Keratinocyte (primary cell): Measurements from ENCODE around the gene RAET1G. TPM values are rescaled to one million over a fixed set of nuclear protein-coding genes. Genes with fewer than 3 reads are reported as not detected.

ENCODE experiments used
- DNase-seq: peaks from one replicate; pipeline ENCODE4 v3.0.0-alpha.2; 2011; ENCODE audit warnings: low read depth, missing footprints, low spot score
- FAIRE-seq: peaks from 2 replicates; lab custom pipeline; 2011; peaks lifted over from hg19 to GRCh38; lab: Jason Lieb, UNC
- H2AFZ ChIP-seq: 2 replicates; pipeline ENCODE4 v1.6.0; 2012; ENCODE audit warnings: low read length, control low read depth, inconsistent platforms; ENCODE audit not compliant: control insufficient read depth
- H3K27ac ChIP-seq: 2 replicates; pipeline ENCODE4 v1.5.1; 2011; ENCODE audit warnings: low read length; ENCODE audit not compliant: control insufficient read depth, insufficient read depth
- H3K27me3 ChIP-seq: 3 replicates; pipeline ENCODE4 v1.6.0; 2011; ENCODE audit warnings: low read length; ENCODE audit not compliant: control insufficient read depth, insufficient read depth; ENCODE audit errors: extremely low read depth
- H3K36me3 ChIP-seq, 2 experiments: 2 replicates in 1 of 2; 3 replicates in 1 of 2; pipeline ENCODE4 v1.5.1; 2011; ENCODE audit warnings: low read length in 2 of 2, mild to moderate bottlenecking in 1 of 2; ENCODE audit not compliant: control insufficient read depth in 2 of 2, insufficient read depth in 2 of 2; ENCODE audit errors: extremely low read depth in 1 of 2
- H3K4me1 ChIP-seq: 3 replicates; pipeline ENCODE4 v1.5.1; 2011; ENCODE audit warnings: low read length; ENCODE audit not compliant: control insufficient read depth, insufficient read depth; ENCODE audit errors: extremely low read depth
- H3K4me2 ChIP-seq: 3 replicates; pipeline ENCODE4 v1.6.0; 2011; ENCODE audit warnings: low read depth, low read length; ENCODE audit not compliant: control insufficient read depth, insufficient read depth; ENCODE audit errors: extremely low read depth
- H3K4me3 ChIP-seq, 3 experiments: fragments of 200-600 bp in 1 of 3; sonication (generic) in 1 of 3; 2 replicates in 2 of 3; 3 replicates in 1 of 3; pipeline ENCODE4 v1.5.1; 2011 to 2016; ENCODE audit warnings: low read length in 3 of 3, mild to moderate bottlenecking in 3 of 3, control low read depth in 2 of 3, inconsistent platforms in 1 of 3, low read depth in 1 of 3, mixed read lengths in 1 of 3, mixed run types in 1 of 3, moderate library complexity in 1 of 3; ENCODE audit not compliant: control insufficient read depth in 2 of 3, insufficient read depth in 2 of 3; ENCODE audit errors: extremely low read depth in 1 of 3
- H3K79me2 ChIP-seq: 2 replicates; pipeline ENCODE4 v1.6.0; 2012; ENCODE audit warnings: low read length; ENCODE audit not compliant: control insufficient read depth, insufficient read depth
- H3K9ac ChIP-seq: 3 replicates; pipeline ENCODE4 v1.6.0; 2011; ENCODE audit warnings: low read length; ENCODE audit not compliant: control insufficient read depth, insufficient read depth; ENCODE audit errors: extremely low read depth
- H3K9me1 ChIP-seq: 3 replicates; pipeline ENCODE4 v1.6.0; 2011; ENCODE audit warnings: low read length; ENCODE audit not compliant: control insufficient read depth, insufficient read depth; ENCODE audit errors: extremely low read depth
- H3K9me3 ChIP-seq: 2 replicates; pipeline ENCODE4 v1.5.1; 2012; ENCODE audit warnings: low read depth, low read length; ENCODE audit not compliant: control insufficient read depth
- H4K20me1 ChIP-seq: 3 replicates; pipeline ENCODE4 v1.6.0; 2011; ENCODE audit warnings: low read length; ENCODE audit not compliant: control insufficient read depth, insufficient read depth; ENCODE audit errors: extremely low read depth
- CTCF ChIP-seq, 3 experiments: IDR thresholded peaks in 1 of 3; conservative IDR thresholded peaks in 1 of 3; optimal IDR thresholded peaks in 1 of 3; 2 replicates in 2 of 3; 3 replicates in 1 of 3; pipeline versions ENCODE3 to v1.5.1; 2011; ENCODE audit warnings: low read length in 3 of 3, mild to moderate bottlenecking in 3 of 3, moderate library complexity in 2 of 3, control low read depth in 1 of 3, inconsistent platforms in 1 of 3; ENCODE audit not compliant: insufficient read depth in 2 of 3; ENCODE audit errors: extremely low read depth in 1 of 3
- EZH2 ChIP-seq: IDR thresholded peaks from one replicate; pipeline ENCODE4 v1.6.1; 2012; ENCODE audit warnings: inconsistent platforms, mild to moderate bottlenecking, low read length, moderate library complexity
- dilution Hi-C: fragments of 300-500 bp; cut with MboI; formaldehyde crosslinking; loops from one replicate; pipeline ENCODE4 v1.7.0; 2020; ENCODE audit warnings: low sequenced_read_pairs; ENCODE audit not compliant: extremely low pct_ligation_motif_present
- polyA plus RNA-seq, 5 experiments: library from polyadenylated mRNA; depleted of rRNA in 3 of 5; stranded (reverse) in 3 of 5; stranded (forward) in 1 of 5; unstranded in 1 of 5; fragments of >200 nt; gene quantifications; 1 replicate in 1 of 5; 2 replicates in 3 of 5; 3 replicates in 1 of 5; pipeline versions ENCODE4 v1.2.1 to v1.2.3, GENCODE V29; 2011 to 2012; ENCODE audit warnings: missing spikeins in 2 of 5, low read depth in 1 of 5, low replicate concordance in 1 of 5

RAET1G gene
- polyA plus RNA-seq, 1 donor (not counting 4 experiments of a cell fraction or from before 2014, with no cell fraction given) = 16.4 TPM

- Histone ChIP-seq H3K4me1 (peaks cover 57% of the 10 kb centered on the region), H2AFZ (peak overlapping the region; percentile 94), H3K36me3 (no peaks in the 10 kb centered on the region), H3K27ac (peak overlapping the region; percentile 91), H3K9me1 (no peaks in the 10 kb centered on the region), H3K4me2 (peak overlapping the region; percentile 91), H3K27me3 (no peaks in the 10 kb centered on the region), H3K4me3 (peak overlapping the region in 1 of 3 experiments; percentile 39), H3K79me2 (no peaks in the 10 kb centered on the region), H4K20me1 (no peaks in the 10 kb centered on the region), H3K9ac (peak overlapping the region; percentile 57), H3K9me3 (no peaks in the 10 kb centered on the region)
- peak; percentile 95 for FAIRE-seq
- dilution Hi-C loops = no loop called here
- no peak for DNase-seq
- TF ChIP-seq CTCF (optimal IDR thresholded peaks at IDR 0.05 in 1 of 3, IDR thresholded peaks at IDR 0.05 in 1 of 3, conservative IDR thresholded peaks at IDR 0.05 in 1 of 3; ENCODE audit: extremely low read depth in 1 of 3, insufficient read depth in 2 of 3, low read length in 3 of 3) (no peak), EZH2 (no peak)
Observed at GRCh38 chr6:149890629-149891045, 32.3 kb downstream of the RAET1G start.

- H3K9me3 ChIP-seq = no peaks in the 10 kb centered on the region
- TF ChIP-seq CTCF (optimal IDR thresholded peaks at IDR 0.05 in 1 of 3, IDR thresholded peaks at IDR 0.05 in 1 of 3, conservative IDR thresholded peaks at IDR 0.05 in 1 of 3; ENCODE audit: extremely low read depth in 1 of 3, insufficient read depth in 2 of 3, low read length in 3 of 3) (no peak), EZH2 (no peak)
- no peak for DNase-seq
- no peak for FAIRE-seq
- H2AFZ ChIP-seq = no peak overlapping the region
- peak overlapping the region; percentile 82 for H3K27ac ChIP-seq
- no peaks in the 10 kb centered on the region for H4K20me1 ChIP-seq
- no peak overlapping the region for H3K9ac ChIP-seq
- no peaks in the 10 kb centered on the region for H3K36me3 ChIP-seq
- H3K9me1 ChIP-seq = no peaks in the 10 kb centered on the region
- dilution Hi-C loops = no loop called here
- H3K4me1 ChIP-seq = peaks cover 60% of the 10 kb centered on the region
- H3K4me3 ChIP-seq = no peak overlapping the region
- no peaks in the 10 kb centered on the region for H3K27me3 ChIP-seq
- H3K79me2 ChIP-seq = no peaks in the 10 kb centered on the region
- H3K4me2 ChIP-seq = no peak overlapping the region
Observed at GRCh38 chr6:149889326-149889725, 33.6 kb downstream of the RAET1G start.
